GM19240 (cell line): Measurements from ENCODE around the gene SEZ6L2.

Experiments
- DNase-seq: peaks from one replicate; pipeline ENCODE4 v3.0.0; 2011; ENCODE audit warnings: low spot score; ENCODE audit not compliant: insufficient read length

SEZ6L2 gene

DNA sequence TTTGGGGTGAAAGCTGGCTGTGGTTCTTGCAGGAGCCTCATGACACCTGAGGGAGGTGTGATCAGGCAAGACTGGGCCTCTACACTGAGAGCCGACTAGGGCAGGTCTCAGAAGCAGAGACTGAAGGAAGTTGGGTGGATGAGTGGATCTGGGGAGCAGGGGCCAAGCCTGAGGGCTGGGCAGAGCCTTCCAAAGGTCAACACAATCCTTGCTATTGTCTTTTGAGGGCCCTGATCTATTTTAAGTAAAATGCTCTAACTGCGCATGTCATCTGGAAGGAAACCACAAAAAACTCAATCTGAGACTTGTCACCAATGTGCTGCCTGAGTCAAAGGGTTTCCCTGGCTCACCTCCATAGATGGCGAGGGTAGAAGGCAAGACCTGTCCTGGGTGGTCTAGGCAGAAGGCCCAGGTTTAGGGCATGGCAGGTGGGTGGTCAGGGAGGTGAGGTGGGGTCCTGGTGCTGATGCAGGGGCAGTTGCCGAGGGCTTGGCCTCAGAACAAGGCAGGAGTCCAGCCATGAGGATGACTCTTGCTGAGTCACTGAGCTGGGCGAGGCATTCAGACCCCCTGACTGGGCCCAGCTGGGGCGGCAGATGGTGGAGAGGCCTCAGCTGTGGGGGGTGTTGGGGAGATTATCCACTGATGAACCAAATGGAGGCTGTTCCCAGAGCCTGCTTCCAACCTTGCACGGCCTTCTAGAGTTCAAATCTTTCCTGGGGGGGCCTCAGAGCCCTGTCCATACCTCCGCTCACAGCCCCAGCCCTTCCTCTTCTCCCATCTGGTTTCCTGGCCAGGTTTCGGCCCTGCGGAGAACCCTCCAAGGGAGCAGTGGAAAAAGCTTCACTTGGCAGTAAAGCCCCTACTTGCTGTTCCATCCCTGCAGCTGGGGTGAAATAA lies 74.0 kb downstream of the SEZ6L2 start:
- DNase-seq, result no peak

DNA sequence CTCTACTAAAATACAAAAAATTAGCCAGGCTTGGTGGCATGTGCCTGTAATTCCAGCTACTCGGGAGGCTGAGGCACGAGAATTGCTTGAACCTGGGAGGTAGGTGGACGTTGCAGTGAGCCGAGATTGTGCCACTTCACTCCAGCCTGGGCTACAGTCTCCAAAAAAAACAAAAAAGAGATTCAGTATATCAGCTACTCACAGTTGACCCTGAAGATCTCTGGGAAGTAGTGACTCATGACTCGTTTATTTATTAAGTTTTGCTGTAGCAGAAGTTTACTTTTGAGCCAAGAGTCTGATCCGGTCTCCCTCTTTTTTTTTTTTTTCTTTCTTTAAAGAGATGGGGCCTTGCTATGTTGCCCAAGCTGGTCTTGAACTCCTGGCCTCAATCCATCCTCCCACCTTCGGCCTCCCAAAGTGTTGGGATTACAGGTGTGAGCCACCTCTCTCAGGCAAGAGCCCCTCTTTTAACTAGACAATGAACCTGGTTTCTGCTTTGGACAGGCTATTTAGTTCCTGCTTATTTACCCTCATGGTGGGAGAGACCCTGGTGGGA lies 74.7 kb downstream of the SEZ6L2 start:
- no peak for DNase-seq

DNA sequence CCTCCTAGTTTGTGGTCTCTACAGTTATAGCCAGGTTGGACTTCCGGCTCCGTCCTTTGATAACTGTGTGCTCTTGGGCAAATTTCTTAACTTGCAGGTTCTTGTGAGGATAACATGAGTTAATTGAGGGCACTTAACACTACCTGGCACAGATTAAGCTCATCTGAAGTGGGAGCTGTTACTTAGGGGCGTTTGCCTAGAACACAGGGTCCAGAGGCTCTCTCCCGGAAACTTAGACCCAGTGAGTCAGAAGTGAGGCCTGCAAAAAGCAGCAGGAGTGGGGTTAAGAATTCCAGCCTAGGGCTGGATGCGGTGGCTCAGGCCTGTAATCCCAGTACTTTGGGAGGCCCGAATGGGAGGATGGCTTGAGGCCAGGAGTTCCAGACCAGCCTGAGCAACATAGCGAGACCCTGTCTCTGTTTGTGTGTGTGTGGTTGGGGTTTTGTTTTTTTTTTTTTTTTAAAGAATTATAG lies 77.7 kb downstream of the SEZ6L2 start:
- no peak for DNase-seq
